ENCODE results near the gene PCDHAC2.

PCDHAC2 gene

GRCh38 chr5:140978983-140979382 is 12.7 kb downstream of the PCDHAC2 start:
- no peak for TF ChIP-seq CTCF (IDR thresholded peaks at IDR 0.05; ENCODE audit: control insufficient read depth, insufficient read depth, low read depth, low read length, missing control alignments)
- H3K4me3 ChIP-seq (ENCODE audit: control insufficient read depth, low read depth, low read length) = no peak overlapping the region
- no peak for DNase-seq (ENCODE audit: low read depth)

GRCh38 chr5:140982083-140982716 is 15.9 kb downstream of the PCDHAC2 start:
- DNase-seq (ENCODE audit: low read depth) = no peak
- TF ChIP-seq CTCF (IDR thresholded peaks at IDR 0.05; ENCODE audit: control insufficient read depth, insufficient read depth, low read depth, low read length, missing control alignments) = no peak
- no peak overlapping the region for H3K4me3 ChIP-seq (ENCODE audit: control insufficient read depth, low read depth, low read length)

DNA sequence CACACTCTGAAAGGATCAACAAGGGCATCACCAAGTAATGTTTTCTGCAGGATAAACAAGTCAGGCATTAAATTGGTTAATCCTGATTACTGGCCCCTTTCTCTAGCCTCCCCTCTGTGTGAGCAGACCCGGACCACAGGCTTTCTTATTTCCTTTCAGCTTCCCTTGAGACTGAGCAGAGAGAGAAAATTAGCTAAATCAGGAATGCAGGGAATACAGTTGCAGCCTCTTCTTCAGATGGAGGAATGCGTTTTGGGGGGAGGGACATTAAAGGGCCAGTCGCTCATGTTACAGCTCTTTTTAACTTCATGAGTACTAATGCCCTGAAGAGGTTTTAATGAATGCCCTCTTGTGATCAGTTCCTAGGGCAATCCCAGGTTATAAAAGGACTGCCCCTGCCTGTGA is 19.8 kb downstream of the PCDHAC2 start:
- H3K4me3 ChIP-seq (ENCODE audit: control insufficient read depth, low read depth, low read length) = no peak overlapping the region
- no peak for TF ChIP-seq CTCF (IDR thresholded peaks at IDR 0.05; ENCODE audit: control insufficient read depth, insufficient read depth, low read depth, low read length, missing control alignments)
- DNase-seq (ENCODE audit: low read depth) = no peak

- no peak for DNase-seq (ENCODE audit: low read depth)
- no peak overlapping the region for H3K4me3 ChIP-seq (ENCODE audit: control insufficient read depth, low read depth, low read length)
- TF ChIP-seq CTCF (IDR thresholded peaks at IDR 0.05; ENCODE audit: control insufficient read depth, insufficient read depth, low read depth, low read length, missing control alignments) = no peak
Measured at GRCh38 chr5:140988100-140988499, 21.8 kb downstream of the PCDHAC2 start.

DNA sequence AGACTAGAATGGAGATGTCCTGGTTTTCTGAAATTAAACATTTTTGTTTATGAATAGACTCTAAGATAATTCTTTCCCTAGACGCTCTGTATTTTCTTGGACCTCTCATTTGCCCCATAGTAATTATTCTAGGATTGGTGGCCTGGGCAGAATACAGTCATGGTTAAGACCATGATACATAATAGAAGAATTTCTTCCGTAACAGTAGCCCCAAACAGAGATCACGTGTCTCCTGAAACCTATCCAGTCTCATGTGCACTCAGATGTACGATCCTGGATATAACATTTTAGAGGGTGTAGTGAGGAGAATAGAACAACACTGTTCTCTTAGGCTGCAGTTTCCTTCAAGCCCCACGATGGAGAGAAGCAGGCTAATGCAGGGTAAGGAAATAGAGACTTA is 22.3 kb downstream of the PCDHAC2 start:
- no peak for TF ChIP-seq CTCF (IDR thresholded peaks at IDR 0.05; ENCODE audit: control insufficient read depth, insufficient read depth, low read depth, low read length, missing control alignments)
- H3K4me3 ChIP-seq (ENCODE audit: control insufficient read depth, low read depth, low read length) = no peak overlapping the region
- DNase-seq (ENCODE audit: low read depth) = no peak

DNA sequence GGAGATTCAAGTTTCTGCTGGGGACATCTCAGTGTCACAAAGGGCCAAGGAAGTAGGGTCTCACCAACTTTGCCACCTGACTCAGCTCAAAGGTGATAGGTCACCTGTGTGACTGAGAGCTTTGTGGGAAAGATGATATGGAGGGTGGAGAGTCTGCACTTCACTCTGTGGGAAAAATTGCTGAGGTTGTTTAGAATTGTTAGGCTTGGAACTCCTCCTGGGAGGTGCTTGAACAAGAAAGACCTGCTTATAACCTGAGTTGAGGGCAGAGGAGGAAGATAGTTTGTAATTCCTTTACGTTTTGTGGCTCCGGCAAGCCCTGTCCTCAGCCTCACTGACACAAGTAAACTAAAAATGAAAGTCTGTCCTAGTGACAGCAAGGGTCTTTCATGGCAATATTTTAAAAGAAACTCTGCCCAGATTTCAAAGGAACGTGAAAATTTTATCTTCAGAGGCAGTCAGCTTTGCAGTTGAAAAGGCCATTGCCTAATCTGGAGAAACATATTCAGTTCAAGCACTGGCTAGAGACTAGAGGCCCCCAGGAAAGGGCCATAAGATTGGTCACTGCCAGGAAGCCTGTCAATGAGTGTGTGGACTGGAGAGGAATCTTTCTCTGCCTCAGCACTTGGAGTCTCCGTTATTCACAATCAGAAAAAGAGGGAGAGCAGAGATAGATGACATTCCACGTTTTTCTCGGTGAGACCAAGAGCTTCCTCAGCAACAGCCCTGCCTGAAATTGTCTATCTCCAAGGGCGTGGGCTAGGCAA is 23.2 kb downstream of the PCDHAC2 start:
- no peak for TF ChIP-seq CTCF (IDR thresholded peaks at IDR 0.05; ENCODE audit: control insufficient read depth, insufficient read depth, low read depth, low read length, missing control alignments)
- H3K4me3 ChIP-seq (ENCODE audit: control insufficient read depth, low read depth, low read length) = no peak overlapping the region
- no peak for DNase-seq (ENCODE audit: low read depth)

Measured in AG09309 (cell line).